Neural progenitor cell (in vitro differentiated cells): ENCODE results near the gene ZNF417. TPM values are rescaled to one million over a fixed set of nuclear protein-coding genes. Genes with fewer than 3 reads are reported as not detected.

Experiments
- DNase-seq: peaks from one replicate; pipeline ENCODE4 v3.0.0-alpha.2; 2016; ENCODE audit warnings: low spot score
- H2AFZ ChIP-seq: fragments of 200-600 bp; sonication (generic); replicated peaks from 2 replicates; pipeline ENCODE4 v1.6.1; 2016; ENCODE audit warnings: antibody characterized with exemption
- H3F3A ChIP-seq: fragments of 200-600 bp; sonication (generic); 2 replicates; pipeline ENCODE4 v1.6.1; 2016; ENCODE audit warnings: antibody characterized with exemption, low read depth
- H3K27ac ChIP-seq: fragments of 200-600 bp; sonication (generic); 2 replicates; pipeline ENCODE4 v1.5.1; 2016; ENCODE audit warnings: mild to moderate bottlenecking
- H3K27me3 ChIP-seq: fragments of 200-600 bp; sonication (generic); 2 replicates; pipeline ENCODE4 v1.6.1; 2016; ENCODE audit warnings: mild to moderate bottlenecking, moderate library complexity
- H3K36me3 ChIP-seq: fragments of 200-600 bp; sonication (generic); 2 replicates; pipeline ENCODE4 v1.5.1; 2016
- H3K4me1 ChIP-seq: fragments of 200-600 bp; sonication (generic); 2 replicates; pipeline ENCODE4 v1.6.1; 2016; ENCODE audit warnings: mixed run types
- H3K4me2 ChIP-seq: fragments of 200-600 bp; sonication (generic); 2 replicates; pipeline ENCODE4 v1.6.1; 2016
- H3K4me3 ChIP-seq: fragments of 200-600 bp; sonication (generic); 2 replicates; pipeline ENCODE4 v1.5.1; 2016
- H3K79me2 ChIP-seq: fragments of 200-600 bp; sonication (generic); 2 replicates; pipeline ENCODE4 v1.6.1; 2016; ENCODE audit warnings: low read depth
- H3K9ac ChIP-seq: fragments of 200-600 bp; sonication (generic); 2 replicates; pipeline ENCODE4 v1.6.1; 2016
- H3K9me3 ChIP-seq: fragments of 200-600 bp; sonication (generic); 2 replicates; pipeline ENCODE4 v1.5.1; 2016; ENCODE audit warnings: low read depth
- H4K20me1 ChIP-seq: fragments of 200-600 bp; sonication (generic); 2 replicates; pipeline ENCODE4 v1.6.1; 2016; ENCODE audit warnings: low read depth
- H3K27ac Mint-ChIP-seq: 3 replicates; pipeline ENCODE4 v1.8.0; 2021; ENCODE audit warnings: mixed read lengths
- H3K27me3 Mint-ChIP-seq: 2 replicates; pipeline ENCODE4 v1.8.0; 2022; ENCODE audit warnings: low read depth, mild to moderate bottlenecking, inconsistent platforms, moderate library complexity, mixed read lengths; ENCODE audit not compliant: insufficient read depth
- H3K36me3 Mint-ChIP-seq: 3 replicates; pipeline ENCODE4 v1.8.0; 2021; ENCODE audit warnings: mixed read lengths
- H3K4me1 Mint-ChIP-seq: 3 replicates; pipeline ENCODE4 v1.8.0; 2021; ENCODE audit warnings: mixed read lengths
- H3K4me3 Mint-ChIP-seq: 3 replicates; pipeline ENCODE4 v1.8.0; 2021; ENCODE audit warnings: mild to moderate bottlenecking, moderate library complexity, mixed read lengths
- H3K9me3 Mint-ChIP-seq: 3 replicates; pipeline ENCODE4 v1.8.0; 2020; ENCODE audit warnings: mixed read lengths
- EZH2 ChIP-seq: fragments of 200-600 bp; sonication (generic); IDR thresholded peaks from 2 replicates; pipeline ENCODE4 v1.6.1; 2017; ENCODE audit warnings: antibody characterized with exemption, mild to moderate bottlenecking, moderate library complexity
- EZH2phosphoT487 ChIP-seq: fragments of 200-600 bp; sonication (generic); IDR thresholded peaks from 2 replicates; pipeline ENCODE4 v1.6.1; 2017; ENCODE audit warnings: antibody characterized with exemption
- total RNA-seq: library from RNA; depleted of rRNA; stranded (reverse); fragments of >200 nt; gene quantifications from 2 replicates; pipeline ENCODE4 v1.2.3, GENCODE V29; 2015; ENCODE audit warnings: low replicate concordance
- TF ChIP-seq, protein P1 (sequence below): fragments of 200-600 bp; sonication (generic); IDR thresholded peaks from 2 replicates; pipeline ENCODE4 v1.5.1; 2017; ENCODE audit warnings: antibody characterized with exemption, mild to moderate bottlenecking

ZNF417 gene
- total RNA-seq, 1 donor from 2014 or later, result 27.2 TPM

DNA sequence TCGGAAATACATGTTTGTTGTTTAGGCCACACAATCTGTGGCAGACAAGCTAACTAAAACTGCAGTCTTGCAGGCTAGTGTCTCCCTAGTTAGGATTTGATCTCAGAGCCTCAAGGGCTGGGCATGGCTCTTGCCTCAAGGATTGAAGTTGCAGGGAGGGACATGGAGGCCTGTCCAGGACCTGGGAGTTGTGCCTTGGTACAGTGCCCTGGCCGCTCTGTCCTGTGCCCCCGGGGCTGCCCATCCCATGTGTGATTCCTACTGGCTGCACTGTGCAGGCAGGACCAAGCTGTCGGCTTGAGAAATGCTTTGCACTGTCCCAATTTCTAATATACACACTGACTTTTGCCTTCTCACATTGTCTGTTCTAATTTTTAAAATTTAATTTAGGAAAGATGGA, 38.6 kb upstream of the ZNF417 start:
- Histone ChIP-seq H3K4me2 (no peak overlapping the region), H3K36me3 (no peaks in the 10 kb centered on the region), H3K27me3 (no peaks in the 10 kb centered on the region), H4K20me1 (no peaks in the 10 kb centered on the region), H3K4me3 (no peak overlapping the region), H3K79me2 (no peaks in the 10 kb centered on the region), H3K27ac (no peak overlapping the region), H3F3A (no peaks in the 10 kb centered on the region), H3K9ac (no peak overlapping the region), H3K9me3 (no peaks in the 10 kb centered on the region), H3K4me1 (no peaks in the 10 kb centered on the region), H2AFZ (no peak overlapping the region)
- Mint-ChIP-seq H3K36me3 (peaks cover 2% of the 10 kb centered on the region), H3K9me3 (peaks cover 61% of the 10 kb centered on the region), H3K27ac (no peak overlapping the region), H3K4me1 (no peaks in the 10 kb centered on the region), H3K27me3 (peaks cover 9% of the 10 kb centered on the region), H3K4me3 (no peak overlapping the region)
- DNase-seq, result no peak
- no peak for TF ChIP-seq EZH2
- TF ChIP-seq, protein P1, sequence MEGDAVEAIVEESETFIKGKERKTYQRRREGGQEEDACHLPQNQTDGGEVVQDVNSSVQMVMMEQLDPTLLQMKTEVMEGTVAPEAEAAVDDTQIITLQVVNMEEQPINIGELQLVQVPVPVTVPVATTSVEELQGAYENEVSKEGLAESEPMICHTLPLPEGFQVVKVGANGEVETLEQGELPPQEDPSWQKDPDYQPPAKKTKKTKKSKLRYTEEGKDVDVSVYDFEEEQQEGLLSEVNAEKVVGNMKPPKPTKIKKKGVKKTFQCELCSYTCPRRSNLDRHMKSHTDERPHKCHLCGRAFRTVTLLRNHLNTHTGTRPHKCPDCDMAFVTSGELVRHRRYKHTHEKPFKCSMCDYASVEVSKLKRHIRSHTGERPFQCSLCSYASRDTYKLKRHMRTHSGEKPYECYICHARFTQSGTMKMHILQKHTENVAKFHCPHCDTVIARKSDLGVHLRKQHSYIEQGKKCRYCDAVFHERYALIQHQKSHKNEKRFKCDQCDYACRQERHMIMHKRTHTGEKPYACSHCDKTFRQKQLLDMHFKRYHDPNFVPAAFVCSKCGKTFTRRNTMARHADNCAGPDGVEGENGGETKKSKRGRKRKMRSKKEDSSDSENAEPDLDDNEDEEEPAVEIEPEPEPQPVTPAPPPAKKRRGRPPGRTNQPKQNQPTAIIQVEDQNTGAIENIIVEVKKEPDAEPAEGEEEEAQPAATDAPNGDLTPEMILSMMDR, result no peak
- TF ChIP-seq EZH2phosphoT487, result no peak

DNA sequence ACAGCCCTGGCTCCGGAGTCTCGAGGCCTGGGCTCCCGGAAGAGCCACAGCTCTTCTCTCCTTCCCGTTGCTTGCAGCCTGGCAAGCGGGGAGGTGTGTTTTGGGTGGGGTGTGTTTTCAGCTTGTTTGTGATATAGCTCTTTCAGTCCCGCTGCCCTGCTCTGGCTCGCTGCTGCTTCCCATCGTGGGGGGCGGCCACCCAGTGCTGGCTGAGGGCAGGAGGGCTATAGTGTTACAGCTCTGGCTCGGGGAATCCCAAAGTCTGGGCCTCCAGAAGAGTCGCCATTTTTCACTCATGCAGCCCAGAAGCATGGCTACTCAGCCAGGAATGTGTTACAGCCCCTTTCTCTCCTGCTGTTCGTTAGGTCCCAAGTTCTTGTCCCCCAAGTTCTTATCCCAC, 33.3 kb upstream of the ZNF417 start:
- peaks cover 20% of the 10 kb centered on the region for H3K36me3 Mint-ChIP-seq
- peaks cover 8% of the 10 kb centered on the region for H3K4me1 Mint-ChIP-seq
- H2AFZ ChIP-seq, result no peak overlapping the region
- H3K4me2 ChIP-seq, result no peak overlapping the region
- no peaks in the 10 kb centered on the region for H3K36me3 ChIP-seq
- no peaks in the 10 kb centered on the region for H3F3A ChIP-seq
- no peaks in the 10 kb centered on the region for H3K9me3 ChIP-seq
- no peak overlapping the region for H3K4me3 ChIP-seq
- no peak overlapping the region for H3K27ac ChIP-seq
- no peaks in the 10 kb centered on the region for H4K20me1 ChIP-seq
- TF ChIP-seq EZH2phosphoT487, result no peak
- TF ChIP-seq, protein P1, result no peak
- peaks cover 64% of the 10 kb centered on the region for H3K9me3 Mint-ChIP-seq
- no peak overlapping the region for H3K9ac ChIP-seq
- no peak for DNase-seq
- H3K27me3 ChIP-seq, result no peaks in the 10 kb centered on the region
- H3K27me3 Mint-ChIP-seq, result peaks cover 6% of the 10 kb centered on the region
- H3K4me3 Mint-ChIP-seq, result no peak overlapping the region
- peaks cover 29% of the 10 kb centered on the region for H3K79me2 ChIP-seq
- H3K27ac Mint-ChIP-seq, result no peak overlapping the region
- H3K4me1 ChIP-seq, result peaks cover 10% of the 10 kb centered on the region

DNA sequence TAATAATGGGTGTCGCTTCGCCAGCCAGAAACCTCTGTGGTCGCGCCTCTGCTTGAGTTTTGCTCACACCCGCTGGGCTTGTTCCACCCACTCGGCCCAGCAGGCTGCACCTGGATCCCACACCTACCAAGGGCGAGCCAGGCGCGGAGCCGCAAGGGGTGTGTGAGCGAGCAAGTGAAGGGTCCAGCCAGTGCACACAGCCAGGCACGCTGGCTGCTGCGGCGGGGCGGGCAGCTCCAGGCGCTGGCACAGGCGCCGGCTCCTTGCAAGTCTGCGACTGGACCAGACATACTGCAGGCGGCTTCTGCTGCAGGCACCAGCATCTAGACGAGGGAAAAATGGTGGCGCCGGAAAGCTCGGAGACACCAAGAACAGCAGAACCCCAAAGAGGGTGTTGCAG, 32.9 kb upstream of the ZNF417 start:
- Histone ChIP-seq H3K27ac (no peak overlapping the region), H3F3A (no peaks in the 10 kb centered on the region), H3K79me2 (peaks cover 33% of the 10 kb centered on the region), H3K27me3 (no peaks in the 10 kb centered on the region), H3K4me2 (no peak overlapping the region), H3K9me3 (no peaks in the 10 kb centered on the region), H3K9ac (no peak overlapping the region), H3K4me1 (peaks cover 10% of the 10 kb centered on the region), H2AFZ (no peak overlapping the region), H3K4me3 (no peak overlapping the region), H3K36me3 (no peaks in the 10 kb centered on the region), H4K20me1 (no peaks in the 10 kb centered on the region)
- no peak for DNase-seq
- H3K4me1 Mint-ChIP-seq, result peaks cover 8% of the 10 kb centered on the region
- H3K36me3 Mint-ChIP-seq, result peaks cover 24% of the 10 kb centered on the region
- peaks cover 6% of the 10 kb centered on the region for H3K27me3 Mint-ChIP-seq
- H3K4me3 Mint-ChIP-seq, result no peak overlapping the region
- no peak overlapping the region for H3K27ac Mint-ChIP-seq
- TF ChIP-seq EZH2 (no peak), EZH2phosphoT487 (no peak)
- TF ChIP-seq, protein P1, result no peak
- H3K9me3 Mint-ChIP-seq, result peaks cover 64% of the 10 kb centered on the region
